Bronchial epithelial cell (primary cell): ENCODE results near the gene BCO1. TPM values are rescaled to one million over a fixed set of nuclear protein-coding genes. Genes with fewer than 3 reads are reported as not detected.

ENCODE experiments used
- DNase-seq: peaks from one replicate; pipeline ENCODE4 v3.0.0-alpha.2; 2010; ENCODE audit warnings: low read depth
- FAIRE-seq: peaks from 2 replicates; lab custom pipeline; 2011; peaks lifted over from hg19 to GRCh38; lab: Jason Lieb, UNC
- H3K27me3 ChIP-seq: 2 replicates; pipeline ENCODE4 v1.5.1; 2011; ENCODE audit warnings: low read length; ENCODE audit not compliant: control insufficient read depth, insufficient read depth
- H3K36me3 ChIP-seq: 2 replicates; pipeline ENCODE4 v1.5.1; 2011; ENCODE audit warnings: low read length; ENCODE audit not compliant: control insufficient read depth, insufficient read depth
- H3K4me3 ChIP-seq: 2 replicates; pipeline ENCODE4 v1.5.1; 2011; ENCODE audit warnings: mild to moderate bottlenecking, low read depth, low read length, control low read depth
- CTCF ChIP-seq: IDR thresholded peaks from 2 replicates; pipeline ENCODE4 v1.5.1; 2011; ENCODE audit warnings: mild to moderate bottlenecking, moderate library complexity, low read length, control low read depth, inconsistent platforms; ENCODE audit not compliant: insufficient read depth, severe bottlenecking
- total RNA-seq: library from RNA; depleted of rRNA; stranded (reverse); fragments of >200 nt; gene quantifications from 2 replicates; pipeline ENCODE4 v1.2.1, GENCODE V29; 2014

Gene BCO1
- total RNA-seq, 1 donor from 2014 or later, result not detected

GRCh38 chr16:81251871-81252270 is 13.4 kb downstream of the BCO1 start:
- TF ChIP-seq CTCF, result no peak
- DNase-seq, result no peak
- FAIRE-seq, result no peak
- no peaks in the 10 kb centered on the region for H3K36me3 ChIP-seq
- no peak overlapping the region for H3K4me3 ChIP-seq
- H3K27me3 ChIP-seq, result no peaks in the 10 kb centered on the region

- no peaks in the 10 kb centered on the region for H3K36me3 ChIP-seq
- H3K27me3 ChIP-seq, result no peaks in the 10 kb centered on the region
- no peak overlapping the region for H3K4me3 ChIP-seq
- DNase-seq (no peak), FAIRE-seq (no peak)
- no peak for TF ChIP-seq CTCF
Measured at GRCh38 chr16:81253141-81253540, 14.7 kb downstream of the BCO1 start.

GRCh38 chr16:81254922-81255526 is 16.5 kb downstream of the BCO1 start:
- no peak overlapping the region for H3K4me3 ChIP-seq
- FAIRE-seq, result no peak
- TF ChIP-seq CTCF, result no peak
- H3K27me3 ChIP-seq, result no peaks in the 10 kb centered on the region
- H3K36me3 ChIP-seq, result no peaks in the 10 kb centered on the region
- DNase-seq, result no peak

- no peak for DNase-seq
Measured at GRCh38 chr16:81259916-81260315, 21.4 kb downstream of the BCO1 start.

GRCh38 chr16:81261049-81261648 is 22.7 kb downstream of the BCO1 start:
- H3K27me3 ChIP-seq, result no peaks in the 10 kb centered on the region
- no peaks in the 10 kb centered on the region for H3K36me3 ChIP-seq
- peak; percentile 84 for TF ChIP-seq CTCF
- DNase-seq, result peak; percentile 30
- FAIRE-seq, result no peak
- H3K4me3 ChIP-seq, result no peak overlapping the region

More at GRCh38 chr16:81259916-81260315, 21.4 kb downstream of the BCO1 start:
- no peaks in the 10 kb centered on the region for H3K27me3 ChIP-seq
- no peak overlapping the region for H3K4me3 ChIP-seq
- H3K36me3 ChIP-seq, result no peaks in the 10 kb centered on the region
- FAIRE-seq, result no peak
- TF ChIP-seq CTCF, result no peak
